HG02938 (cell line): ENCODE measurements around the gene ASPN.
"Not testable (repeated sequence)": the region's sequence is repeated elsewhere in the genome, so short reads cannot be mapped to it uniquely, and the experiment has no call there.

ENCODE experiments used
- ATAC-seq: cut with Tn5 transposase; IDR thresholded peaks from one replicate; pipeline ENCODE4 v1.9.1; 2021; ENCODE audit warnings: mild to moderate bottlenecking, moderate library complexity; ENCODE audit not compliant: unreplicated experiment

Gene ASPN

DNA sequence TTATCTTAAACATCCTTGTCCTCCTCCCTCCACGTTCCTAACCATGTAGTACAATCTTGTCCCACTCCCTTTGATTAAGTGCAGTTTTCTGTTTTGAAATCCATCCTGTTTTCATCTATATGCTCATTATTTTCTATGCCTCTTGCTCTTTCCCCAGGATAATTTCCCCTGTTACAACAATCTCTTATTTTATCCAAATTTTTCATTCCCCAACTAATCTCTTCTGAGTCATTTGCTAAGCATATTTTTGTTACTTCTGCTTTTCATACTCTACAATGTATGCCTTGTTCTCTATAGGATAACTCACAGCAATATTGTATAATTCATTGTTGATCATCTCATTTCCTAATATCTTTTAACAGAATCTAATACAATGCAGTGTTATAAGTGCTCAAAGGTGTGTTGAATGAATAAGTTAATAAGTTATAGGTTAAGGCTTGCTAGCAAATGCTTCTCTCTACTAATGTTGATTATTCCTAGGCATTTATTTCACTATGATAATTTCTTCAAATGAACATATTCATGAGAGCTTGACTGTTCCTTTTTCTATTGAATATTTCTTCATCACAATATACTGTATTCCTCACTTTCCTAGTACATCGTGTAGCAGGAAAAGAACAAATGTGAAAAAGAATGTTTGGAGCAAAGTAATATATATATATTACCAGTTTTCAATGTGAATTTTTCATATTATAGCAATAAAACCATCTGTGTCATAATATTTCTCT, 59.5 kb downstream of the ASPN start:
- no peak for ATAC-seq

DNA sequence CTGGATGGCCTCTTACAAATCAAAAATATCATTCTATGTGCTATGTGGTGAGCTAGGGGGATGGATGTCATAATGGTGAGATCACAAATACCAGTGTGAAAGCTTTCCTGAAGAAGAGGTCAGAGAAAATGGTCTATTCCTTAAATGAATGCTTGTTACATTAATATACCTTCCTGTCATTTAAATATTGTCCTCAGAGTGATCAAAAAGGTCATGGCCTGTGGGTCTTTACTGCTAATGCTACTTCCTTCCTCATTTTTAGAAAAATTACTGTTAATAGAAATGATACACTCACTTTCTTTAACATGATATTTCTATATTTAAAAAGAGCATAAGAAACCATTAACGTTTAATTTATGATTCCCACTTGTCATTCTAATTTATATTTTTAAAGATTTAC, 67.7 kb downstream of the ASPN start:
- ATAC-seq = no peak

GRCh38 chr9:92411157-92411556, 71.1 kb downstream of the ASPN start:
- not testable (repeated sequence) for ATAC-seq

DNA sequence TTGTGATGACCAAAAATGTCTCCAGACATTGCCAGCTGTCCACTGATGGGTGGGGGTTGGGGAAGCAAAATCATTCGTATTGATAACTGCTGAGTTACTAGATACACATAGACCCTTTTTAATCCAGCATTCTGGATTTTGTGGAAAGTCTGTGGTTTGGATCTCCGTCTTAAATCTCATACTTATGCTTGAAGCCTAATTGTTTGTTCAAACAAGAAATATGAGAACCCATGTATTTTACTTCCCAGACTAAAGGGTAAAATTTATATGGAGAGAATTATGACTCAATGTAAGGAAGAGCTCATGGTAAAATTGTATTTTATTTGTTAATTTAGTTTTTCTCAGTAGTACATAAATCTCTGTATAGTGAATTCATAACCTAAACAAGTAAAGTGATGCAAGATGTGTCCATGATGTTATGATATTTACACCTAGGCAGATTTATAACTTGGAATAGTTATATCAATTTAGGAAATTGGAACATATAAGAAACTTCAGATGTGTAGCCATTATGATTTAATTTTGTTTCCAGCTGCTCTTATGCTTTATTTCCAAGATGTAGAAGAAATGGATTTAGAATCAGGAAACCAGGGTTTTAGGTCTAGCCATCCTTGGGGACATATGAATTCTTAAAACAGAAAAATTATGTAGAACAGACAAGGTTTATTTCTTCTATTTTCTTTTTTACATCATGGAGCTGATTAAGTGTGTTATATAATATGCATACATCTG, 73.4 kb downstream of the ASPN start:
- no peak for ATAC-seq

- no peak for ATAC-seq
Measured at GRCh38 chr9:92407818-92408217, 74.5 kb downstream of the ASPN start.

GRCh38 chr9:92406477-92406876, 75.8 kb downstream of the ASPN start:
- peak; percentile 77 for ATAC-seq
